Stimulated activated CD4-positive, alpha-beta T cell treated with anti-CD3 and anti-CD28 coated beads, Interleukin-15, amount 100 ng/mL, for 48 hours (primary cell): Measurements from ENCODE around the gene CAPNS2.

Experiments used
- DNase-seq, 2 donors: peaks; one replicate each; pipeline ENCODE4 v3.0.0-alpha.2; 2020; ENCODE audit warnings: low read depth in 2 of 2

CAPNS2 gene

DNA sequence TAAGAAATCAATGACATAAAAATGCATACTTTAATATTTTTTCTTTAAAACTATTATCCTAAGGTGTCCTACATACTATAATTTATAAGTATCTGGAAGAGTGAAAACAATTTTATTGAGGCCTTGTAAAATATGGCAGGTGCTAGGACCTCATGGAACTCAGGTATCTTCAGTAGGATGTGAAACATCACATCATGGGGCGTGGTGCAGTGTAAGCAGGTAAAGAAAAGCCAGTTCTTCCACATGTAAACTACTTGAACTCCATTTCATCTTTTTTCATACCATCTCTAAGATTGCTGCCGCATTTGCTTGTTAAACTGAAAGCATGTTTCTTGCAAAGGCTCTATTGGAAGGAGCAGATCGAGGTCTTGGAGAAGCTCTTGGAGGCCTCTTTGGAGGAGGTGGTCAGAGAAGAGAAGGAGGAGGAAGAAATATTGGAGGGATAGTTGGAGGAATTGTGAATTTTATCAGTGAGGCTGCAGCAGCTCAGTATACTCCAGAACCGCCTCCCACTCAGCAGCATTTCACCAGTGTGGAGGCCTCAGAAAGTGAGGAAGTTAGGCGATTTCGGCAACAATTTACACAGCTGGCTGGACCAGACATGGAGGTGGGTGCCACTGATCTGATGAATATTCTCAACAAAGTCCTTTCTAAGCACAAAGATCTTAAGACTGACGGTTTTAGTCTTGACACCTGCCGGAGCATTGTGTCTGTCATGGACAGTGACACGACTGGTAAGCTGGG is at the start of gene CAPNS2:
TSS of gene CAPNS2 (plus strand) at position 253 of the 744 bp plus-strand sequence. CDS start at position 326, 73 bp downstream.
- DNase-seq: no peak

DNA sequence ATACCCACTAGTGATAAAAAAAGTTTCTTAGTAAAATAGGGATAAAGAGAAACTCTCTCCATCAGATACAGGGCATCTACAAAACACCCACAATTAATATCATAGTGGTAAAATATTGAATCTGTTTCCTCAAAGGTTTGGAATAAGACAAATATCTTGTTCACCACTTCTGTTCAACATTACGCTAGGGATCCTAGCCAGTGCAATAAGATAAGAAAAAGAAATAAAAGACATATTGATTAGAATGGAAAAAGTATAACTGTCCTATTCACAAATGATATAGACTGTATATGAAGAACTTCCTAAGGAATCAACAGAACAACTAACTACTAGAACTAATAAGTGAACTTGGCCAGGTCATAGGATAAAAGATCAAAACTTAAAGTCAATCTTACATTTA is 44.7 kb upstream of the CAPNS2 start:
- no peak for DNase-seq

GRCh38 chr16:55526441-55526840 is 40.0 kb upstream of the CAPNS2 start:
- no peak for DNase-seq

DNA sequence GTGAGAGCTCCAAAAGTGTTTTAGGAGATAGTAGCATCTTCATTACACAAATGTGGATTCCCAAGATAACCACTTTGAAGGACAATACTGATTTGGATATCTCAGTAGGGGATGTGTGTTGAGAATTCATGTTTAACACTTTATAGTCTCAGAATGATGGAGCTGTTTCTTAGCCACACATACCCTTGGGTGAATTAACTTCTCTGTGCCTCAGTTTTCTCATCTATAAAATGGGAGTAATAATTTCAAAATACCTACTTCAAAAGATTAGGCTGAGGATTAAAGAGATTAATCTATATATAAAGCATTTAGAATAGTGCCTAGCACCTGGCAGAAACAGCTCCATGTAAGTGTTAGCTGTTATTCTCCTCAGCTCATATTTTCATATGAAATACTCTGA is 38.6 kb upstream of the CAPNS2 start:
- no peak for DNase-seq

- no peak for DNase-seq
Observed at GRCh38 chr16:55529018-55529417, 37.5 kb upstream of the CAPNS2 start.

DNA sequence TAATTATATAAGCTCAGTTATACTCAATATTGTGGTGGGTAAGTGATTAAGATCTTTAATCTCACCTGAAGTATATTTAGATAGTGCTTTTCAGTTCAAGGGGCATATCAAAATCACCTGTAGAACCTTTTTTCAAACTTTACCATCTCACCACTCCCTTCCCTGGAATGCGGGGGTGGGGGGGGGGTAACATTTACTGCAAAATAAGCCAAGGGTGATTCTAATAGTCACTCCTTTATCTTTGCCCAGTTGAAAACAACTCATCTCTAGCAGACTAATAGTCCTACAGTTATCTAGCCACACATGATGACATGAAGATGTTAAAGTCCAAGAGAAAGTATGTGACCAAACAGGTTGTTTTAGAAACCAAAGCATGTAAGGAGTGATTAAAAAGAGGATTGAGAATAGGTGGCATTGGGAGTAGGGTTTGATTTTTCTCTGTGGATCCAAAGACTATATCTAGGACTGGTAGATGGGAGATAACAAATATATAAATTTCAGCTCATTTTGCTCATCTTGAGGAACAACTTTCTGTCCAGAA is 36.1 kb upstream of the CAPNS2 start:
- no peak for DNase-seq

DNA sequence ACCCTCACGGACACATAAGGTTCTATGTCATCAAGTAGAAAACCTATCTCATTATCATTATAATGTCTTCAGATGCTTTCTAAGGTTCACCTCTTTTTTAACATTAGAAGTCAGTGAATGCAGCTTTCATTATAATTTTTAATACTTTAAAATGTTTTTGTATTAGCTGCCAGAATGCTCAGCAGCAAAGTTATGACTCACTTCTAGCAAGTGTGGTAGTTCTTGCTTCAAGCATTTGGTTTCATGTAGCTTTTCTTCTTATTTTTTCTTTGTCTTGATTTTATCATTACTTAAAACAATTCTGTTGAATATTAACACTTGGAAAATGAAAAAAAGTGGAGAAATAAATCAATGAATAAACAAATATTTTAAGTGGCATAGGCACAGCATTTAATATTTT is 34.3 kb upstream of the CAPNS2 start:
- DNase-seq: no peak

DNA sequence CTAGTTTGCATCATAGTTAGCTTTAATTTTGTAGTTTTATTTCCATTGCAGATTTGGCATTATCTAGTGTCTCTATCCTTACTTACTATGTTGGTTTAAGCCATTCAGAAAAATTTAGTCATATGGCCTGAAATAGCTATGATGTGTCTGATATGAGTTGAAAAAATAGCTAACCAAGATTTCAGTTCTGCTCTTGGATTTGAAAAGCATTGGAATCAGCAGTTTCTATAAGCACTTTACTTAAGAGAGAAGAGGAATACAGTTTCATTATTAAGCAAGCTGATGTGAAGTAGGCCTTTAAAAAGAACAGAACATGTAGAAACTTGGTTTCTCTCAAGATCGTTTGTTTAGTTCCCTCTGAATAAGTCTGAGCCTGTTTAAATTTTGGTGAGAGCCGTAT is 31.7 kb upstream of the CAPNS2 start:
- no peak for DNase-seq

DNA sequence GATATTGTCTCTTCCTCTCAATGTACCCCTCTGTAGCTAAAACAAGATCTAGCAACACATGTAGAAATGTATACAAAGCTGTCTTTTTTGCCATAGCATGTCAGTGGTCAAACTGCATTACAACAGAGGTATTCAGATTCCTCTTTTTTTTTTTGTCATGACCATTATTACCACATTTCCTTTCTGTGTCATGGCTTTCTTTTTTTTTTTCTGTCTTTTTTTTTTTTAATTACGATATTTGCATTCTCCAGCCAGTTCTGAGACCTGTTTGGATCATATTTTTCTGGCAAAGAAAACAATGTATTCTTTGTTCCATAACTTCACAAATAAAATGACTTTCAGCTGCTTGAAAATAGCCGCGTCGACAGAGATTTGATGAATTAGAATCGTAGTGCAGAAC is 27.4 kb upstream of the CAPNS2 start:
- no peak for DNase-seq

- no peak for DNase-seq
Observed at GRCh38 chr16:55539488-55539887, 27.0 kb upstream of the CAPNS2 start.

GRCh38 chr16:55540221-55540620 is 26.3 kb upstream of the CAPNS2 start:
- no peak for DNase-seq

- DNase-seq: no peak
Observed at GRCh38 chr16:55542459-55543082, 23.9 kb upstream of the CAPNS2 start.

- DNase-seq: no peak
Observed at GRCh38 chr16:55543472-55543871, 23.0 kb upstream of the CAPNS2 start.

GRCh38 chr16:55552621-55553020 is 13.9 kb upstream of the CAPNS2 start:
- DNase-seq: no peak

DNA sequence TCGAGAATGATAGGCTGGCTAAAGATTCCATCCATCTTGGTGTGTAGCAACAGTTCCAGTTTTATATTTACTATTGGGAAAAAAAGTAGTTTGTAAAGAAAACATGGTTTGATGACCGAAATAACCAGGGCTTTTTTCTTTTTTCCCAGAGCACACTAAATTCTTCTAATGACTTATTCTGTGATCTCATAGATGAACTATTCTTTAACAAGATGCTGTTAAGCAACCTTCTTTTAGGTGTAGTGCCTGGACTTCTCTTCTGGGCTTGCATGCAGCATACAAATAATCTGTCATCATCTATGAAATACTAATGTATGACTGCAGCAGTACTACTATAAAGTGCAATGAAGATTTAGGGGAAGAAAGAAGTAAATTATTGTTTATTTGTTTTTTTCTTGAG is 11.0 kb upstream of the CAPNS2 start:
- DNase-seq: no peak

- no peak for DNase-seq
Observed at GRCh38 chr16:55557186-55557585, 9.3 kb upstream of the CAPNS2 start.

GRCh38 chr16:55559233-55559632 is 7.3 kb upstream of the CAPNS2 start:
- DNase-seq: no peak

GRCh38 chr16:55559933-55560516 is 6.5 kb upstream of the CAPNS2 start:
- no peak for DNase-seq

GRCh38 chr16:55561319-55561848 is 5.1 kb upstream of the CAPNS2 start:
- no peak for DNase-seq

GRCh38 chr16:55562936-55563335 is 3.5 kb upstream of the CAPNS2 start:
- no peak for DNase-seq

DNA sequence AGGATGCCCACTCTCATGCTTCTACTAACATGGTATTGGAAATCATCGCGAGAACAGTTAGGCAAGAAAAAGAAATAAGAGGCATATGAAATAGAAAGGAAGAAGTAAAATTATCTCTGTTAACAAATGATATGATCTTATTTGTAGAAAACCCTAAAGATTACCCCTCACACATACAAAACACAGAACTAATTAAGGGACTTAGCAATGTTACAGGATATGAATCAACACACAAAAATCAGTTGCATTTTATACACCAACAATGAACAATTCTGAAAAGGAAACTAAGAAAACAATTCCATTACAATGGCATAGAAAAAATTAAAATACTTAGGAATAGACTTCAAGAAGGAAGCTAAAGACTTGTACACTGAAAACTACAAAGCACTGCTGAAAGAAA is 2.7 kb upstream of the CAPNS2 start:
- no peak for DNase-seq

DNA sequence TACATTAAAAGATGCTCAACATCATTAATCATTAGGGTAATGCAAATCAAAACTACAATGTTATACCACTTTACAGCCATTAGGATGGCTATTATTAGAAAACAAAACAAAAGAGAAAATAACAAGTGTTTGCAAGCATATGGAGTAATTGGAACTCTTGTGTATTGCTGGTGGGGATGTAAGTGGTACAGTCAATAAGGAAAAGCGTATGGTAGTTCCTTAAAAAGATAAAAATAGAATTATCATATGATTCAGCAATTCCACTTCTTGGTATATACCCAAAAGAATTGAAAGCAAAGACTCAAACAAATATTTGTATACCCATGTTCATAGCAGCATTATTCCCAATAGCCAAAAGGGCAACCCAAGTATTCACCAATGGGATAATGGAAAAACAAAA is 1.4 kb upstream of the CAPNS2 start:
- no peak for DNase-seq

DNA sequence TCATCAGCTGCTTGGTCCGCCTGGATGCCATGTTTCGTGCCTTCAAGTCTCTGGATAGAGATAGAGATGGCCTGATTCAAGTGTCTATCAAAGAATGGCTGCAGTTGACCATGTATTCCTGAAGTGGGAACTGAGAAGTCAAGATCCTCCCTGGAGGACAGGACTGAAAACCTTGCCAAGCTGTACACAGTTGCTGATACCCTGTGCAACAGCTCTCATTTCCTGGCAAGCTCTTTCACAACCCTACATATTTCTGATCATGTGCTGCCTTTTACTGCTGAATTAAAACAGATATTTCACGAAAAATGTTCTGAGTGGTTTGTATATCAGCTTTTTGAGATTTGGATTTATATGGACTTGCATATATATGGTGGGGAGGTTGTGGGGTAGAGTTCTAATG is 898 bp downstream of the CAPNS2 start:
- DNase-seq: no peak
